ENCODE data around the gene YLPM1. TPM values are rescaled to one million over a fixed set of nuclear protein-coding genes. Genes with fewer than 3 reads are reported as not detected.
A peak's percentile ranks its signal among the peaks of the same experiment; 100 is the strongest.

YLPM1 gene
- total RNA-seq, 1 donor from 2014 or later = 90.4 TPM

GRCh38 chr14:74834692-74835392, 71.7 kb downstream of the YLPM1 start:
- no peak for DNase-seq (ENCODE audit: extremely low spot score, unreplicated experiment)
- Mint-ChIP-seq H3K27ac (peak overlapping the region; percentile 10), H3K36me3 (peaks cover 14% of the 10 kb centered on the region)

GRCh38 chr14:74835645-74836250, 72.6 kb downstream of the YLPM1 start:
- no peak for DNase-seq (ENCODE audit: extremely low spot score, unreplicated experiment)
- peaks cover 13% of the 10 kb centered on the region for H3K4me1 Mint-ChIP-seq (ENCODE audit: unreplicated experiment)
- no peaks in the 10 kb centered on the region for H3K27me3 Mint-ChIP-seq
- no peaks in the 10 kb centered on the region for H3K9me3 Mint-ChIP-seq
- H3K36me3 Mint-ChIP-seq = peaks cover 11% of the 10 kb centered on the region
- TF ChIP-seq CTCF (conservative IDR thresholded peaks at IDR 0.05) = no peak
- H3K4me3 Mint-ChIP-seq = no peak overlapping the region
- H3K27ac Mint-ChIP-seq = no peak overlapping the region

More at GRCh38 chr14:74834692-74835392, 71.7 kb downstream of the YLPM1 start:
- no peak for TF ChIP-seq CTCF (conservative IDR thresholded peaks at IDR 0.05)
- no peaks in the 10 kb centered on the region for H3K9me3 Mint-ChIP-seq
- peaks cover 13% of the 10 kb centered on the region for H3K4me1 Mint-ChIP-seq (ENCODE audit: unreplicated experiment)
- H3K4me3 Mint-ChIP-seq = no peak overlapping the region
- H3K27me3 Mint-ChIP-seq = no peaks in the 10 kb centered on the region

- Mint-ChIP-seq H3K27me3 (no peaks in the 10 kb centered on the region), H3K9me3 (no peaks in the 10 kb centered on the region)
- TF ChIP-seq CTCF (conservative IDR thresholded peaks at IDR 0.05) = no peak
Measured at GRCh38 chr14:74836251-74836960, 73.3 kb downstream of the YLPM1 start.

GRCh38 chr14:74838166-74838565, 75.0 kb downstream of the YLPM1 start:
- TF ChIP-seq CTCF (conservative IDR thresholded peaks at IDR 0.05) = no peak
- no peak for DNase-seq (ENCODE audit: extremely low spot score, unreplicated experiment)
- Mint-ChIP-seq H3K36me3 (peaks cover 11% of the 10 kb centered on the region), H3K4me3 (no peak overlapping the region), H3K4me1 (ENCODE audit: unreplicated experiment) (peaks cover 17% of the 10 kb centered on the region), H3K9me3 (no peaks in the 10 kb centered on the region), H3K27ac (no peak overlapping the region), H3K27me3 (no peaks in the 10 kb centered on the region)

More at GRCh38 chr14:74836251-74836960, 73.3 kb downstream of the YLPM1 start:
- no peak overlapping the region for H3K4me3 Mint-ChIP-seq
- H3K27ac Mint-ChIP-seq = no peak overlapping the region
- H3K36me3 Mint-ChIP-seq = peaks cover 11% of the 10 kb centered on the region
- peaks cover 13% of the 10 kb centered on the region for H3K4me1 Mint-ChIP-seq (ENCODE audit: unreplicated experiment)
- DNase-seq (ENCODE audit: extremely low spot score, unreplicated experiment) = no peak

- Mint-ChIP-seq H3K36me3 (peaks cover 6% of the 10 kb centered on the region), H3K27me3 (no peaks in the 10 kb centered on the region), H3K27ac (no peak overlapping the region), H3K4me1 (ENCODE audit: unreplicated experiment) (peaks cover 26% of the 10 kb centered on the region), H3K9me3 (no peaks in the 10 kb centered on the region), H3K4me3 (no peak overlapping the region)
- TF ChIP-seq CTCF (conservative IDR thresholded peaks at IDR 0.05) = no peak
- DNase-seq (ENCODE audit: extremely low spot score, unreplicated experiment) = no peak
Measured at GRCh38 chr14:74840603-74841030, 77.5 kb downstream of the YLPM1 start.

All from type B pancreatic cell (in vitro differentiated cells).